HL-60 (cell line): ENCODE data around the gene POLE.

Source experiments
- DNase-seq, 2 experiments: peaks; one replicate each; pipeline ENCODE4 v3.0.0-alpha.2; 2010 to 2020; ENCODE audit warnings: low read depth in 1 of 2, low spot score in 1 of 2
- H3K27ac ChIP-seq: fragments of 250-450 bp; sonication (Bioruptor Pico); replicated peaks from 2 replicates; pipeline ENCODE4 v1.5.1; 2020; ENCODE audit warnings: mild to moderate bottlenecking, moderate library complexity
- H3K27me3 ChIP-seq: fragments of 250-450 bp; sonication (Bioruptor Pico); 2 replicates; pipeline ENCODE4 v1.5.1; 2021; ENCODE audit warnings: mild to moderate bottlenecking, moderate library complexity; ENCODE audit not compliant: insufficient read depth, poor library complexity, severe bottlenecking
- H3K4me3 ChIP-seq: replicated peaks from 2 replicates; pipeline ENCODE4 v1.5.1; 2011; ENCODE audit warnings: mild to moderate bottlenecking, control low read depth, low read length; ENCODE audit not compliant: insufficient read depth
- GABPA ChIP-seq: IDR thresholded peaks from 2 replicates; pipeline ENCODE4 v1.6.1; 2012; ENCODE audit warnings: low read depth
- POLR2AphosphoS5 ChIP-seq: IDR thresholded peaks from 2 replicates; pipeline ENCODE4 v1.6.1; 2012; ENCODE audit warnings: low read depth
- SPI1 ChIP-seq: IDR thresholded peaks from 2 replicates; pipeline ENCODE4 v1.6.1; 2012; ENCODE audit warnings: low read depth, mild to moderate bottlenecking, borderline replicate concordance
- TF ChIP-seq, protein P1 (sequence below): IDR thresholded peaks from one replicate; pipeline ENCODE4 v1.5.1; 2011; ENCODE audit warnings: low read length, control low read depth, inconsistent platforms; ENCODE audit not compliant: insufficient read depth
- TF ChIP-seq, protein P2 (sequence below): IDR thresholded peaks from 2 replicates; pipeline ENCODE4 v1.6.1; 2012; ENCODE audit warnings: low read depth; ENCODE audit not compliant: insufficient replicate concordance

POLE gene

GRCh38 chr12:132703641-132704040 is 16.5 kb upstream of the POLE start:
- TF ChIP-seq, protein P1, sequence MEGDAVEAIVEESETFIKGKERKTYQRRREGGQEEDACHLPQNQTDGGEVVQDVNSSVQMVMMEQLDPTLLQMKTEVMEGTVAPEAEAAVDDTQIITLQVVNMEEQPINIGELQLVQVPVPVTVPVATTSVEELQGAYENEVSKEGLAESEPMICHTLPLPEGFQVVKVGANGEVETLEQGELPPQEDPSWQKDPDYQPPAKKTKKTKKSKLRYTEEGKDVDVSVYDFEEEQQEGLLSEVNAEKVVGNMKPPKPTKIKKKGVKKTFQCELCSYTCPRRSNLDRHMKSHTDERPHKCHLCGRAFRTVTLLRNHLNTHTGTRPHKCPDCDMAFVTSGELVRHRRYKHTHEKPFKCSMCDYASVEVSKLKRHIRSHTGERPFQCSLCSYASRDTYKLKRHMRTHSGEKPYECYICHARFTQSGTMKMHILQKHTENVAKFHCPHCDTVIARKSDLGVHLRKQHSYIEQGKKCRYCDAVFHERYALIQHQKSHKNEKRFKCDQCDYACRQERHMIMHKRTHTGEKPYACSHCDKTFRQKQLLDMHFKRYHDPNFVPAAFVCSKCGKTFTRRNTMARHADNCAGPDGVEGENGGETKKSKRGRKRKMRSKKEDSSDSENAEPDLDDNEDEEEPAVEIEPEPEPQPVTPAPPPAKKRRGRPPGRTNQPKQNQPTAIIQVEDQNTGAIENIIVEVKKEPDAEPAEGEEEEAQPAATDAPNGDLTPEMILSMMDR: no peak
- TF ChIP-seq GABPA: no peak
- no peak for TF ChIP-seq SPI1
- TF ChIP-seq, protein P2, sequence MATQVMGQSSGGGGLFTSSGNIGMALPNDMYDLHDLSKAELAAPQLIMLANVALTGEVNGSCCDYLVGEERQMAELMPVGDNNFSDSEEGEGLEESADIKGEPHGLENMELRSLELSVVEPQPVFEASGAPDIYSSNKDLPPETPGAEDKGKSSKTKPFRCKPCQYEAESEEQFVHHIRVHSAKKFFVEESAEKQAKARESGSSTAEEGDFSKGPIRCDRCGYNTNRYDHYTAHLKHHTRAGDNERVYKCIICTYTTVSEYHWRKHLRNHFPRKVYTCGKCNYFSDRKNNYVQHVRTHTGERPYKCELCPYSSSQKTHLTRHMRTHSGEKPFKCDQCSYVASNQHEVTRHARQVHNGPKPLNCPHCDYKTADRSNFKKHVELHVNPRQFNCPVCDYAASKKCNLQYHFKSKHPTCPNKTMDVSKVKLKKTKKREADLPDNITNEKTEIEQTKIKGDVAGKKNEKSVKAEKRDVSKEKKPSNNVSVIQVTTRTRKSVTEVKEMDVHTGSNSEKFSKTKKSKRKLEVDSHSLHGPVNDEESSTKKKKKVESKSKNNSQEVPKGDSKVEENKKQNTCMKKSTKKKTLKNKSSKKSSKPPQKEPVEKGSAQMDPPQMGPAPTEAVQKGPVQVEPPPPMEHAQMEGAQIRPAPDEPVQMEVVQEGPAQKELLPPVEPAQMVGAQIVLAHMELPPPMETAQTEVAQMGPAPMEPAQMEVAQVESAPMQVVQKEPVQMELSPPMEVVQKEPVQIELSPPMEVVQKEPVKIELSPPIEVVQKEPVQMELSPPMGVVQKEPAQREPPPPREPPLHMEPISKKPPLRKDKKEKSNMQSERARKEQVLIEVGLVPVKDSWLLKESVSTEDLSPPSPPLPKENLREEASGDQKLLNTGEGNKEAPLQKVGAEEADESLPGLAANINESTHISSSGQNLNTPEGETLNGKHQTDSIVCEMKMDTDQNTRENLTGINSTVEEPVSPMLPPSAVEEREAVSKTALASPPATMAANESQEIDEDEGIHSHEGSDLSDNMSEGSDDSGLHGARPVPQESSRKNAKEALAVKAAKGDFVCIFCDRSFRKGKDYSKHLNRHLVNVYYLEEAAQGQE: no peak
- TF ChIP-seq POLR2AphosphoS5: no peak
- H3K4me3 ChIP-seq: no peak overlapping the region
- H3K27ac ChIP-seq: no peak overlapping the region
- no peak for DNase-seq
- no peaks in the 10 kb centered on the region for H3K27me3 ChIP-seq

DNA sequence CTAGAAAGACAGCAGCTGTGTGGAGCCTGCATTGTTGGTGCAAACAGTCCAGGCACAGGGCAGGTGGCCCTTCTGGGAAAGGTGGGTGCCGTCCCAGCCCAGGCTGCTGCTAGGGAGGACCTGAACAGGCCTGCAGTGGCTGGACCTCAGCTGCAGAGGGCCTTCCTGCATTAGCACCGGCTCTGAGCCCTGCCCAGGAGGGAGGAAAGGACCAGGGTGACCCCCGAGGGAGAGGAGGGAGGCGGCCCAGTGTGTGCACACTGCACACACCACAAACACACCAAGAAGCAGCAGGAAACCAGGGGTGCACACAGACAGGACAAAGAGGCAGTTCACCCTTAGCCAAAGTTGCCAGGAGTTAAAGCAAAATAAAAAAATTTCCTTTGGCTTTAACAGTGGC is 15.5 kb upstream of the POLE start:
- TF ChIP-seq, protein P1: no peak
- TF ChIP-seq GABPA: no peak
- TF ChIP-seq SPI1: no peak
- TF ChIP-seq POLR2AphosphoS5: no peak
- TF ChIP-seq, protein P2: no peak
- H3K4me3 ChIP-seq: no peak overlapping the region
- H3K27ac ChIP-seq: no peak overlapping the region
- DNase-seq: no peak
- H3K27me3 ChIP-seq: no peaks in the 10 kb centered on the region

GRCh38 chr12:132700212-132700822 is 13.2 kb upstream of the POLE start:
- TF ChIP-seq SPI1: no peak
- TF ChIP-seq, protein P2: no peak
- TF ChIP-seq GABPA: no peak
- TF ChIP-seq POLR2AphosphoS5: no peak
- TF ChIP-seq, protein P1: no peak
- DNase-seq: no peak
- Histone ChIP-seq H3K27ac (no peak overlapping the region), H3K4me3 (no peak overlapping the region), H3K27me3 (no peaks in the 10 kb centered on the region)
